COR-L47 (cell line): ENCODE data around the gene KCNG3.
"Not testable (repeated sequence)": the region's sequence is repeated elsewhere in the genome, so short reads cannot be mapped to it uniquely, and the experiment has no call there.

Source experiments
- DNase-seq: peaks from one replicate; lab custom pipeline; 2025; lab: John Stamatoyannopoulos, UW

Gene KCNG3

GRCh38 chr2:42429352-42429751 is 64.4 kb downstream of the KCNG3 start:
- DNase-seq: no peak

GRCh38 chr2:42425697-42426096 is 68.1 kb downstream of the KCNG3 start:
- no peak for DNase-seq

- no peak for DNase-seq
These were observed 69.7 kb downstream of the KCNG3 start for GRCh38 chr2:42424033-42424432.

GRCh38 chr2:42421601-42422239 is 72.1 kb downstream of the KCNG3 start:
- no peak for DNase-seq

- no peak for DNase-seq
These were observed 72.7 kb downstream of the KCNG3 start for GRCh38 chr2:42421157-42421485.

GRCh38 chr2:42414648-42415047 is 79.1 kb downstream of the KCNG3 start:
- no peak for DNase-seq

- no peak for DNase-seq
These were observed 79.6 kb downstream of the KCNG3 start for GRCh38 chr2:42414158-42414557.

- DNase-seq: no peak
These were observed 82.9 kb downstream of the KCNG3 start for GRCh38 chr2:42410742-42411514.

- no peak for DNase-seq
These were observed 85.8 kb downstream of the KCNG3 start for GRCh38 chr2:42408009-42408408.

GRCh38 chr2:42407476-42407875 is 86.3 kb downstream of the KCNG3 start:
- no peak for DNase-seq

GRCh38 chr2:42404676-42405075 is 89.1 kb downstream of the KCNG3 start:
- DNase-seq: no peak

GRCh38 chr2:42401773-42402172 is 92.0 kb downstream of the KCNG3 start:
- no peak for DNase-seq

GRCh38 chr2:42398052-42398451 is 95.7 kb downstream of the KCNG3 start:
- not testable (repeated sequence) for DNase-seq

GRCh38 chr2:42393320-42393719 is 100.5 kb downstream of the KCNG3 start:
- DNase-seq: not testable (repeated sequence)

- DNase-seq: no peak
These were observed 101.6 kb downstream of the KCNG3 start for GRCh38 chr2:42392191-42392590.
